ENCODE results near the gene DLEC1.

GRCh38 chr3:38097446-38098375, 58.7 kb downstream of the DLEC1 start:
- TF ChIP-seq CTCF (IDR thresholded peaks at IDR 0.05): no peak
- no peak for TF ChIP-seq POLR2A (IDR thresholded peaks at IDR 0.05)
